ENCODE measurements around the gene SARS1.

DNA sequence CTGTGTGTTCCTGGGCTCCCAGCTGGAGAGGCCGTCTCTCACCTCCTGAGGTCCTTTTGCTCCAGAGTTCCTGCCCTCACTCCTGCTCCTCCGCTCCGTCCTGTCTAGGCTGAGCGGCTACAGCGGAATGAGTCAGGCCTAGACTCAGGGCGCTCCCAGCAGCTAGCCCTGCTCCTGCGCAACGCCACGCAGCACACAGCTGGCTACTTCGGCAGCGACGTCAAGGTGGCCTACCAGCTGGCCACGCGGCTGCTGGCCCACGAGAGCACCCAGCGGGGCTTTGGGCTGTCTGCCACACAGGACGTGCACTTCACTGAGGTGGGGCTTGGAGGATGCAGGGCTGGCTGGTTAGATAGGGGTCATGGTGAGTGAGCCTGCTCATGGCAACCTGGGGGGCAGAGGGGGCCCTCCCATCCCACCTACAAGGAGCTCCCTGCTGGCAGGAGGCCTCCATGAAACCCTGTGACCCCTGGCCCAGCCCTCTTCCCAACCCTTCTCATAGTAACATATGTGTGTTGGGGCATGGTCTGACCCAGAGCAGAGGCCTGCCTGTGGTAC is 54.1 kb downstream of the SARS1 start:
- TF ChIP-seq, protein P1, sequence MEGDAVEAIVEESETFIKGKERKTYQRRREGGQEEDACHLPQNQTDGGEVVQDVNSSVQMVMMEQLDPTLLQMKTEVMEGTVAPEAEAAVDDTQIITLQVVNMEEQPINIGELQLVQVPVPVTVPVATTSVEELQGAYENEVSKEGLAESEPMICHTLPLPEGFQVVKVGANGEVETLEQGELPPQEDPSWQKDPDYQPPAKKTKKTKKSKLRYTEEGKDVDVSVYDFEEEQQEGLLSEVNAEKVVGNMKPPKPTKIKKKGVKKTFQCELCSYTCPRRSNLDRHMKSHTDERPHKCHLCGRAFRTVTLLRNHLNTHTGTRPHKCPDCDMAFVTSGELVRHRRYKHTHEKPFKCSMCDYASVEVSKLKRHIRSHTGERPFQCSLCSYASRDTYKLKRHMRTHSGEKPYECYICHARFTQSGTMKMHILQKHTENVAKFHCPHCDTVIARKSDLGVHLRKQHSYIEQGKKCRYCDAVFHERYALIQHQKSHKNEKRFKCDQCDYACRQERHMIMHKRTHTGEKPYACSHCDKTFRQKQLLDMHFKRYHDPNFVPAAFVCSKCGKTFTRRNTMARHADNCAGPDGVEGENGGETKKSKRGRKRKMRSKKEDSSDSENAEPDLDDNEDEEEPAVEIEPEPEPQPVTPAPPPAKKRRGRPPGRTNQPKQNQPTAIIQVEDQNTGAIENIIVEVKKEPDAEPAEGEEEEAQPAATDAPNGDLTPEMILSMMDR (conservative IDR thresholded peaks at IDR 0.05; ENCODE audit: low read depth, low read length): no peak
- TF ChIP-seq EZH2phosphoT487 (IDR thresholded peaks at IDR 0.05; ENCODE audit: borderline replicate concordance, low read length) (no peak), EZH2 (IDR thresholded peaks at IDR 0.05; ENCODE audit: low read length, unreplicated experiment) (no peak)
